Measurements from ENCODE around the gene SCARF2. TPM values are rescaled to one million over a fixed set of nuclear protein-coding genes. Genes with fewer than 3 reads are reported as not detected.
"Not testable (repeated sequence)": the region's sequence is repeated elsewhere in the genome, so short reads cannot be mapped to it uniquely, and the experiment has no call there.

Gene SCARF2
- total and polyA plus RNA-seq, 7 donors, result under 0.01 to 12.8 (median 6.4) TPM

- intact Hi-C loops (cut with DNase I), result no loop called here
These were observed 42.1 kb upstream of the SCARF2 start for GRCh38 chr22:20479612-20480196.

GRCh38 chr22:20478059-20478458, 40.4 kb upstream of the SCARF2 start:
- WGBS, 2 donors, result 96 to 98% methylated on average over 6 of the region's 6 CpGs
- H3K36me3 ChIP-seq; intact Hi-C loops (cut with DNase I); H3K27me3 ChIP-seq; H3K4me1 ChIP-seq; H3K27ac ChIP-seq; DNase-seq; H3K4me3 ChIP-seq; H3K9me3 ChIP-seq: not testable (repeated sequence)

More at GRCh38 chr22:20479612-20480196, 42.1 kb upstream of the SCARF2 start:
- 96 to 99% methylated on average over 1 of the region's 1 CpG for WGBS, 2 donors
- H3K4me1 ChIP-seq, result no peaks in the 10 kb centered on the region
- H3K9me3 ChIP-seq, result no peaks in the 10 kb centered on the region
- H3K36me3 ChIP-seq, result no peaks in the 10 kb centered on the region
- no peak for TF ChIP-seq CTCF (IDR thresholded peaks at IDR 0.05)
- no peak for TF ChIP-seq POLR2AphosphoS5 (IDR thresholded peaks at IDR 0.05)
- TF ChIP-seq POLR2A (IDR thresholded peaks at IDR 0.05), result no peak
- TF ChIP-seq EP300 (IDR thresholded peaks at IDR 0.05), result no peak
- no peak overlapping the region for H3K27ac ChIP-seq
- no peak for DNase-seq
- no peaks in the 10 kb centered on the region for H3K27me3 ChIP-seq
- no peak overlapping the region for H3K4me3 ChIP-seq

GRCh38 chr22:20475569-20475968, 37.9 kb upstream of the SCARF2 start:
- H3K4me3 ChIP-seq; H3K27ac ChIP-seq; H3K4me1 ChIP-seq; H3K9me3 ChIP-seq; H3K27me3 ChIP-seq; intact Hi-C loops (cut with DNase I): not testable (repeated sequence)
- peak; percentile 39 for DNase-seq
- peaks cover 0 to 11% (median 7%) of the 10 kb centered on the region in 4 donors for H3K36me3 ChIP-seq
- 92 to 94% methylated on average over 12 of the region's 12 CpGs for WGBS, 2 donors

GRCh38 chr22:20475115-20475436, 37.5 kb upstream of the SCARF2 start:
- no peak overlapping the region for H3K27ac ChIP-seq
- H3K4me3 ChIP-seq, result no peak overlapping the region
- peaks cover 0 to 15% (median 7%) of the 10 kb centered on the region in 4 donors for H3K36me3 ChIP-seq
- WGBS, 2 donors, result 88 to 94% methylated on average over 4 of the region's 4 CpGs
- H3K27me3 ChIP-seq, result no peaks in the 10 kb centered on the region
- no peak for TF ChIP-seq CTCF (IDR thresholded peaks at IDR 0.05)
- TF ChIP-seq POLR2AphosphoS5 (IDR thresholded peaks at IDR 0.05), result no peak
- no peak for TF ChIP-seq EP300 (IDR thresholded peaks at IDR 0.05)
- TF ChIP-seq POLR2A (IDR thresholded peaks at IDR 0.05), result no peak
- DNase-seq, result no peak
- no peaks in the 10 kb centered on the region for H3K9me3 ChIP-seq
- no peaks in the 10 kb centered on the region for H3K4me1 ChIP-seq
- intact Hi-C loops (cut with DNase I), result no loop called here

GRCh38 chr22:20472629-20473442, 35.2 kb upstream of the SCARF2 start:
- Histone ChIP-seq H3K4me3 (no peak overlapping the region), H3K9me3 (no peaks in the 10 kb centered on the region), H3K4me1 (no peaks in the 10 kb centered on the region), H3K27ac (no peak overlapping the region), H3K27me3 (no peaks in the 10 kb centered on the region), H3K36me3 (peaks cover 0 to 28% (median 14%) of the 10 kb centered on the region in 4 donors)
- TF ChIP-seq POLR2AphosphoS5 (IDR thresholded peaks at IDR 0.05), result no peak
- no peak for TF ChIP-seq EP300 (IDR thresholded peaks at IDR 0.05)
- TF ChIP-seq CTCF (IDR thresholded peaks at IDR 0.05), result no peak
- no peak for TF ChIP-seq POLR2A (IDR thresholded peaks at IDR 0.05)
- DNase-seq, result peak; percentile 36
- intact Hi-C loops (cut with DNase I), result no loop called here
- 93% methylated on average over 11 of the region's 11 CpGs for WGBS, 2 donors
